Activated naive CD8-positive, alpha-beta T cell treated with anti-CD3 and anti-CD28 coated beads, Interleukin-2, amount 50 U/mL, for 24 hours (primary cell): ENCODE results near the gene DROSHA.
"Not testable (repeated sequence)": the region's sequence is repeated elsewhere in the genome, so short reads cannot be mapped to it uniquely, and the experiment has no call there.

Experiments used
- ATAC-seq: fragments of 150-1000 bp; cut with Tn5 transposase; one replicate; pipeline ENCODE4 v1.10.0; 2021
- DNase-seq: peaks from one replicate; pipeline ENCODE4 v3.0.0; 2021
- H3K27ac Mint-ChIP-seq: one replicate; pipeline ENCODE4 v1.8.0; 2021; ENCODE audit warnings: mild to moderate bottlenecking, mixed read lengths
- H3K27me3 Mint-ChIP-seq: one replicate; pipeline ENCODE4 v1.8.0; 2021; ENCODE audit warnings: mixed read lengths
- H3K36me3 Mint-ChIP-seq: one replicate; pipeline ENCODE4 v1.8.0; 2021; ENCODE audit warnings: low read depth, mixed read lengths
- H3K4me1 Mint-ChIP-seq: one replicate; pipeline ENCODE4 v1.8.0; 2021; ENCODE audit warnings: mixed read lengths
- H3K4me3 Mint-ChIP-seq: one replicate; pipeline ENCODE4 v1.8.0; 2021; ENCODE audit warnings: mild to moderate bottlenecking, moderate library complexity, mixed read lengths
- H3K9me3 Mint-ChIP-seq: one replicate; pipeline ENCODE4 v1.8.0; 2021; ENCODE audit warnings: mixed read lengths

DROSHA gene

GRCh38 chr5:31531888-31532547 lies at the start of gene DROSHA, which contains the start of gene C5orf22:
Gene DROSHA (minus strand): TSS chr5:31532093. CDS start chr5:31529059, 3,034 bp downstream.
Gene C5orf22 (plus strand): TSS chr5:31532301. CDS start chr5:31532393, 92 bp downstream.
- Mint-ChIP-seq H3K27me3 (no peaks in the 10 kb centered on the region), H3K27ac (peak within 1 kb of the TSS; percentile 96), H3K9me3 (no peaks in the 10 kb centered on the region), H3K4me3 (peak within 1 kb of the TSS; percentile 98), H3K36me3 (peaks cover 61% of the 10 kb centered on the region), H3K4me1 (peaks cover 41% of the 10 kb centered on the region)
- ATAC-seq: peak; percentile 96
- peak; percentile 91 for DNase-seq

- ATAC-seq: no peak
- Mint-ChIP-seq H3K36me3 (no peaks in the 10 kb centered on the region), H3K27me3 (peaks cover 15% of the 10 kb centered on the region), H3K4me3 (no peak overlapping the region), H3K9me3 (no peaks in the 10 kb centered on the region), H3K4me1 (no peaks in the 10 kb centered on the region), H3K27ac (no peak overlapping the region)
- DNase-seq: no peak
Observed at GRCh38 chr5:31579558-31579957, 47.7 kb upstream of the DROSHA start.

- no peaks in the 10 kb centered on the region for H3K9me3 Mint-ChIP-seq
- ATAC-seq: no peak
- no peaks in the 10 kb centered on the region for H3K4me1 Mint-ChIP-seq
- H3K36me3 Mint-ChIP-seq: no peaks in the 10 kb centered on the region
- H3K27ac Mint-ChIP-seq: no peak overlapping the region
- H3K4me3 Mint-ChIP-seq: no peak overlapping the region
- DNase-seq: no peak
- H3K27me3 Mint-ChIP-seq: peaks cover 14% of the 10 kb centered on the region
Observed at GRCh38 chr5:31577438-31577837, 45.5 kb upstream of the DROSHA start.

GRCh38 chr5:31574772-31575171 lies 42.9 kb upstream of the DROSHA start:
- ATAC-seq: no peak
- no peak overlapping the region for H3K4me3 Mint-ChIP-seq
- H3K27me3 Mint-ChIP-seq: peaks cover 14% of the 10 kb centered on the region
- DNase-seq: no peak
- no peaks in the 10 kb centered on the region for H3K9me3 Mint-ChIP-seq
- H3K36me3 Mint-ChIP-seq: no peaks in the 10 kb centered on the region
- H3K4me1 Mint-ChIP-seq: no peaks in the 10 kb centered on the region
- H3K27ac Mint-ChIP-seq: no peak overlapping the region

- ATAC-seq (no peak), DNase-seq (no peak)
- Mint-ChIP-seq H3K27ac (no peak overlapping the region), H3K9me3 (no peaks in the 10 kb centered on the region), H3K27me3 (peaks cover 14% of the 10 kb centered on the region), H3K4me1 (no peaks in the 10 kb centered on the region), H3K36me3 (no peaks in the 10 kb centered on the region), H3K4me3 (no peak overlapping the region)
Observed at GRCh38 chr5:31573494-31574142, 41.7 kb upstream of the DROSHA start.

GRCh38 chr5:31569068-31569467 lies 37.2 kb upstream of the DROSHA start:
- H3K27me3 Mint-ChIP-seq: peaks cover 11% of the 10 kb centered on the region
- peaks cover 12% of the 10 kb centered on the region for H3K9me3 Mint-ChIP-seq
- DNase-seq (no peak), ATAC-seq (no peak)
- peaks cover 5% of the 10 kb centered on the region for H3K36me3 Mint-ChIP-seq
- no peak overlapping the region for H3K4me3 Mint-ChIP-seq
- H3K27ac Mint-ChIP-seq: no peak overlapping the region
- H3K4me1 Mint-ChIP-seq: no peaks in the 10 kb centered on the region

GRCh38 chr5:31568302-31568835 lies 36.5 kb upstream of the DROSHA start:
- H3K9me3 Mint-ChIP-seq: peaks cover 12% of the 10 kb centered on the region
- H3K36me3 Mint-ChIP-seq: peaks cover 5% of the 10 kb centered on the region
- ATAC-seq (no peak), DNase-seq (no peak)
- H3K27ac Mint-ChIP-seq: no peak overlapping the region
- H3K4me1 Mint-ChIP-seq: no peaks in the 10 kb centered on the region
- H3K27me3 Mint-ChIP-seq: peaks cover 11% of the 10 kb centered on the region
- no peak overlapping the region for H3K4me3 Mint-ChIP-seq

- not testable (repeated sequence) for H3K36me3 Mint-ChIP-seq, H3K27ac Mint-ChIP-seq, H3K27me3 Mint-ChIP-seq, H3K4me3 Mint-ChIP-seq, H3K4me1 Mint-ChIP-seq, DNase-seq, ATAC-seq
- peaks cover 12% of the 10 kb centered on the region for H3K9me3 Mint-ChIP-seq
Observed at GRCh38 chr5:31566362-31566761, 34.5 kb upstream of the DROSHA start.

GRCh38 chr5:31563216-31563615 lies 31.3 kb upstream of the DROSHA start:
- Mint-ChIP-seq H3K27me3 (peaks cover 7% of the 10 kb centered on the region), H3K27ac (no peak overlapping the region), H3K36me3 (peaks cover 6% of the 10 kb centered on the region), H3K4me1 (peaks cover under 1% of the 10 kb centered on the region), H3K4me3 (no peak overlapping the region), H3K9me3 (peaks cover 12% of the 10 kb centered on the region)
- ATAC-seq (no peak), DNase-seq (no peak)

GRCh38 chr5:31561946-31562345 lies 30.1 kb upstream of the DROSHA start:
- no peak for ATAC-seq
- H3K9me3 Mint-ChIP-seq: peaks cover 12% of the 10 kb centered on the region
- H3K4me3 Mint-ChIP-seq: no peak overlapping the region

GRCh38 chr5:31559942-31560341 lies 28.0 kb upstream of the DROSHA start:
- ATAC-seq: no peak
- Mint-ChIP-seq H3K4me1 (peaks cover 7% of the 10 kb centered on the region), H3K27ac (no peak overlapping the region), H3K4me3 (no peak overlapping the region), H3K9me3 (peaks cover 3% of the 10 kb centered on the region), H3K36me3 (peaks cover 24% of the 10 kb centered on the region), H3K27me3 (no peaks in the 10 kb centered on the region)
- no peak for DNase-seq

More at GRCh38 chr5:31561946-31562345, 30.1 kb upstream of the DROSHA start:
- H3K4me1 Mint-ChIP-seq: peaks cover 7% of the 10 kb centered on the region
- peaks cover 13% of the 10 kb centered on the region for H3K36me3 Mint-ChIP-seq
- no peaks in the 10 kb centered on the region for H3K27me3 Mint-ChIP-seq
- no peak for DNase-seq
- no peak overlapping the region for H3K27ac Mint-ChIP-seq

GRCh38 chr5:31556461-31556860 lies 24.6 kb upstream of the DROSHA start:
- no peak overlapping the region for H3K4me3 Mint-ChIP-seq
- peaks cover 46% of the 10 kb centered on the region for H3K36me3 Mint-ChIP-seq
- H3K9me3 Mint-ChIP-seq: no peaks in the 10 kb centered on the region
- no peaks in the 10 kb centered on the region for H3K27me3 Mint-ChIP-seq
- ATAC-seq (no peak), DNase-seq (no peak)
- H3K27ac Mint-ChIP-seq: no peak overlapping the region
- H3K4me1 Mint-ChIP-seq: peaks cover 15% of the 10 kb centered on the region

GRCh38 chr5:31554552-31554951 lies 22.7 kb upstream of the DROSHA start:
- DNase-seq: no peak
- Mint-ChIP-seq H3K36me3 (peaks cover 52% of the 10 kb centered on the region), H3K9me3 (no peaks in the 10 kb centered on the region), H3K4me1 (peaks cover 15% of the 10 kb centered on the region), H3K27ac (no peak overlapping the region), H3K27me3 (no peaks in the 10 kb centered on the region), H3K4me3 (no peak overlapping the region)
- no peak for ATAC-seq

GRCh38 chr5:31553863-31554262 lies 22.0 kb upstream of the DROSHA start:
- Mint-ChIP-seq H3K9me3 (no peaks in the 10 kb centered on the region), H3K4me1 (peaks cover 19% of the 10 kb centered on the region), H3K36me3 (peaks cover 56% of the 10 kb centered on the region), H3K4me3 (no peak overlapping the region), H3K27me3 (no peaks in the 10 kb centered on the region), H3K27ac (peak overlapping the region; percentile 21)
- no peak for DNase-seq
- no peak for ATAC-seq

GRCh38 chr5:31551878-31552277 lies 20.0 kb upstream of the DROSHA start:
- Mint-ChIP-seq H3K27ac (no peak overlapping the region), H3K4me1 (peaks cover 15% of the 10 kb centered on the region), H3K36me3 (peaks cover 67% of the 10 kb centered on the region), H3K9me3 (no peaks in the 10 kb centered on the region), H3K4me3 (no peak overlapping the region), H3K27me3 (no peaks in the 10 kb centered on the region)
- DNase-seq (no peak), ATAC-seq (no peak)
